ENCODE measurements around the gene NKD1.
A peak's percentile ranks its signal among the peaks of the same experiment; 100 is the strongest.

NKD1 gene

GRCh38 chr16:50678531-50678930 is 130.3 kb downstream of the NKD1 start:
- DNase-seq, result no peak

DNA sequence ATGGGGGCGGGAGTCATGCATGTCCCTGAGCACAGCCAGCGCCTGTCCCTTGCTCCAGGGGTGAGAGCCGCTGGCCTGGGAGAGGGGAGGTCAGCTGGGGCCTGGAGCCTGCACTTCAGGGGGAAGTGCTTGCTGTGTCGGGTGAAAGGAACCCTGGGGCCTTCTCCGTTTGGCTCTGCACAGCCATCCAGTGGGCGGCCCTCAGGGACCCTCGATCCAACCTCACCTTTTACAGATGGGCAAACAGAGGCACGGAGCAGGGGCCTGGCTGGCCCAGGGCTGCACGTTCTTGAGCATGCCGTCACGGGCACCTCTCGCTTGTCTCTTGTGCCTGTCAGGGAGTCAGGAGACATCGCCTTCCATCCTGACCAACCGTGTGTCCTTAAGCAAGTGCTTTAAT is 131.1 kb downstream of the NKD1 start:
- DNase-seq, result no peak

DNA sequence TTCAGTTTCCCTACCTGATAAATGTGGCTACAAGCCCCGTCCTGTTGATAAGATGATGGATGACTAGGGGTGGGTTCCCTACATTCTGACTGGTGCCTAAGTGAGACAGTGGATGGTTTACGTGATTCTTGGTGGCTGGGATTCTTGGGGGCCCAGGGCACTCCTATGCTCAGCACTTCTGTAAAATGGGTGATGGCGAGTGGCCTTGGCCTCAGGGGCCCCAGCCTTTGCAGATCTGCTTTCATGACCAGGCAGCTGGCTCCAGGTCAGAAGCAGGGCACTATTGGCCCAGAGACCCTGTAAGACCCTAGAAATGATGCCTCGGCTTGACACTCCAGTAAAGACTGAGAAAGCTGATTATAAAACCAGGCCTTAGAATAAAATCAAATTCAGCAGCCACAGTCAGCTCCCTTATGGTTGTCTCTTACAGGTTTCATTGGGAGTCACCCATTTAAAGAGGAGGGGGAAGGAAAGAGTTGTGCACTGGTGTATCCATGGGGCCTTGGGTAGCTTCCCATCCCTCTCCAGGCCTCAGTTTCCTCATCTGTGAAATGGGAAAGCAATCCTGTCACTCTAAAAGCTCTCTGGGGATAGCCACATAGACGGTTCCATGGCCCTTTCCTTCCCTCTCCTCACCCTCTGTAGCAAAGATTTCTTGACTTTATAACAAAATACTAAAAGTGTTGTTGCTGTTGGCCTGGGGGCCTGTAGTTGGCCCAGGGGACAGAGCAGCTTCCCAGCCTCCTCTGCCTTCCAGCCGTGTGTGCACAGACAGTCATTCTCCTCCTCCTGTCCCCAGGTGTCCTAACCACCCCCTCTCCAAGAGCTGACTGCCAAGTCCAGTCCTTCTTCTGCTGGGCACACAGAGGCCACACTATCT is 131.7 kb downstream of the NKD1 start:
- DNase-seq, result no peak

GRCh38 chr16:50680556-50680893 is 132.3 kb downstream of the NKD1 start:
- no peak for DNase-seq

- peak; percentile 58 for DNase-seq
Observed at GRCh38 chr16:50681021-50681885, 133.1 kb downstream of the NKD1 start, which contains the start of gene SNX20. Gene SNX20 (minus strand): TSS chr16:50681312. CDS start chr16:50677526, 3,786 bp downstream.

- no peak for DNase-seq
Observed at GRCh38 chr16:50683689-50684374, 135.6 kb downstream of the NKD1 start.

DNA sequence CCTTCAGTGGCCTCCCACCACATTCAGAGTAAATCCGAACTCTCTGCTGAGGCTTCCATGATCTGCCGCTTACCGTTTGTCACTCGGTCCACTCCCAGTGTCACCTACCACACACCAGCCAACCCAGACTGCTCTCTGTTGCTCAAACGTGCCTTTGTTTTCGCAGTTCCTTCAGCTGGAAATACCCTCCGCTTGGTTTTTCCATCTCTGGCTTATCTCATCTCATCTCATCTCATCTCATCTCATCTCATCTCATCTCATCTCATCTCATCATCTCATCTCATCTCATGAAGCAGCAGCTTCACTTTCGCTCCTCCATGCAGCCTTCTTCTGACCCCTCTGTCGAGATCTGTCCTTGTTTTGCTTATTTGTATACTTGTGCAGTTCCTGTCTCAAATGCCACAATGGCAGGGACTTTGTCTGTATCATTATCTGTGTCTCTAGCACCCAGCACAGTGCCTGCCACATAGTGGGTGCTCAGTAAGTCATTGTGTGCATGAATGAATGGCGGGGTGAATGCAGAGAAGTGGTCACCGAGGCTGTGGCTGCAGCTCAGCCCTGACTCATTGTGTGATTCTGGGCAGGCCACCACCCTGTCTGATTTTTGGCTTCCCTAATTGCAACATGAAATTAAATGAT is 136.7 kb downstream of the NKD1 start:
- DNase-seq, result peak; percentile 55

DNA sequence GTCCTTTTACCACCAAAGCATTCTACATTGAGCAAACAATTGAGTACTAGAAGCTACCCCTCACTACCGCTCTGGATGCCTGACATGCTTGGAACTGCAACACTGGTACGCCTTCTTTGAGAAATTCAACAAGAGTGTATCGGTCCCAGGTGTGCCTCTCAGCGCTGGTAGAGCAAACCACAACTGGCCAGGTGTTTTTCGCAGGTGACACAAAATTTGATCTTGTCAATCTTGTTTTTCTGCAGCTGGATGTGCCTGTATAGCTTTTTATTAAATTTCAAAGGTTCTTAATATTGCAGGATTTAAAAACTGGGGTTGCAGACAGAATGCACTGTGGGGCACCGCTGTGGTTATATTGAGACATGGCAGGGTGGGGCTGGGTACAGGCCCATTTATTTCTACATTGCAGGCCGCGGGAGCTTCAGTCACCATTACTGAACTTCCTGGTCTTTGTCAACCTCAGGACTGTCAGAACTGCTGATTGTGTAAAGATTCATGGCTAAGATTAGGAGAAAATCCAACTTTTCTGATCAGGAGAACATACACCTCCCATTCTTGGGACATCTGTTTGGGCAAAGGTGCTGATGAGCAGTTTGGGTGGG is 137.4 kb downstream of the NKD1 start:
- DNase-seq, result no peak

GRCh38 chr16:50688083-50688482 is 139.9 kb downstream of the NKD1 start:
- DNase-seq, result no peak

GRCh38 chr16:50688867-50689266 is 140.7 kb downstream of the NKD1 start:
- DNase-seq, result no peak

DNA sequence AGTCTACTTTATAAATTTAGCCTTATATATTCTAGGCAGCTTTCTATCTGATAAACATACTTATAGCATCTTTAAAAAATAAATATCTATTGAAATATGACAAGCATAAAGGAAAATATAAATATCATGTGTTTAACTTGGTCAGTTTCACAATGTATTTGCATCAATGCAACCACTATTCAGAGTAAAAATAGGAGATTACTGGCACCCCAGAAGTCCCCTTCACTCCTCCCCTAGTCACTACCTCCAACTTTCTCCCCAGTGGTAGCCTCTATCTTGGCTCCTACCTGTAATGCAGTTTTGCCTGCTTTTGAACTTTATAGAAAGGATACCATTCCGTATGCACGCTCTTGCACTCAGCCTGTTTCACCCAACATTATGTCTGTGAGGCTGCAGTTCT is 142.0 kb downstream of the NKD1 start:
- DNase-seq, result no peak

- no peak for DNase-seq
Observed at GRCh38 chr16:50692644-50692998, 144.4 kb downstream of the NKD1 start.

- peak; percentile 48 for DNase-seq
Observed at GRCh38 chr16:50692999-50693781, 145.0 kb downstream of the NKD1 start, which contains the start of gene NOD2. Gene NOD2 (plus strand): TSS chr16:50693606. CDS start chr16:50699496, 5,890 bp downstream.

DNA sequence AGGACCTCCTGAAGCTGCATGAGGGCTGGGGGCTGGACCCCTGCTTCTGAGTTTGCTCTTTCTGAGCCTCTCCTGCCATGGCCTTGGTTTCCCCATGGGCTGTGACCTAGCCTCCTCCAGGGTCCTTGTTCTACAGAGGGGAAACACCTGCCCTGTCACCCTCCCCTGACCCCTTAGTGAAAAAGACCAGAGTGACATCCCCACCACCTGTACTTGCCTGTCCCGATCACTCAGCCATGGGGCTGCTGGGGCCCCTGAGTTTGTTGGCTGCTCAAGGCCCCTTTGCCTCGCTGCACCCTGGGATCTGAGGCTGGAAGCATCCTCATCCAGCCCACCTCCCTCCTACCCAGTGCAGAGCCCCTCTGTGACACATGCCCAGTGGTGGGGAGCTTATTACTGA is 146.0 kb downstream of the NKD1 start:
- no peak for DNase-seq

DNA sequence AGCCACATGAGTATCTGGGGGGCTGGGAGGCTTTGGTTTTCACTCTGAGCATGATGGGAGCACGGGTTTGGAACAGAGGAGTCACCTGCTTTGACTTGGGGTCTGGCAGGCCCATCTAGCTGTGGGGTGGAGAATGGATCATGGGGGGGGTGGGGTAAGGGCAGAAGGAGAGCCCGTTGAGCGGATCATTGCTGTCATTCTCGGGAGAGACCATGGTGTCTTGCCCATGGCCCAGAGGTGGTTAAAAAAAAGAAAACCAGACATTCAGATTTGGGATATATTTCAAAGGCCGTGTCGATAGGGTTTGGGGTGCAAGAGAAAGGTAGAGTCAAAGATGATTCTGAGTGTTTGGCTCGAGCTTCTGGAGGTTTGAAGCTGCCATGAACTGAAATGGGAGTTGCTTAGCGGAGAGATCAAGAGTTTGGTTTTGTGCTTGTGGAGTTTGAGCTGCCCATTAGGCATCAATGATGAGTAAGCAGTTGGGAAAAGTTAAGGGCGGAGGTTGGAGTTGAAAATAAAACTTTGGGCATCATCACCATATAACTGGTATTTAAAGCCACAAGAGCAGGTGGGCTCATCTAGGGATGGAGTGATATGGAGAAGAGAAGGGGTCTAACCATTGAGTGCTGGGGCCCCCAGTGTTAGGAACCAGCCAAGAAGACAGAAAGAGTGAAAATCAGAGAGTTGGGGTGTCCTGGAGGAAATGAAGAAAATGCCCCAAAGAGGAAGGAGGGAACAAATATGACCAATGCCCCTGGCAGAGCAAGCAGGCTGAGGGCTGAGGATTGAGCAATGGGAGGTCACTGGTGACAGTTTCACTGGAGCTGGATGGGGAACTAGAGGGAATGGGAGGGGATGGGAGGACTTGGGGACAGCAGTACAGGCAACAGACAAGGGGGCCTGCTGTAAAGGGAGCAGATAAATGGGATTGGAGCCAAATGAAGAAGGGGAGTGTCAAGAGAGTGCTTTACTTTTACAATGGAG is 147.1 kb downstream of the NKD1 start:
- DNase-seq, result no peak

DNA sequence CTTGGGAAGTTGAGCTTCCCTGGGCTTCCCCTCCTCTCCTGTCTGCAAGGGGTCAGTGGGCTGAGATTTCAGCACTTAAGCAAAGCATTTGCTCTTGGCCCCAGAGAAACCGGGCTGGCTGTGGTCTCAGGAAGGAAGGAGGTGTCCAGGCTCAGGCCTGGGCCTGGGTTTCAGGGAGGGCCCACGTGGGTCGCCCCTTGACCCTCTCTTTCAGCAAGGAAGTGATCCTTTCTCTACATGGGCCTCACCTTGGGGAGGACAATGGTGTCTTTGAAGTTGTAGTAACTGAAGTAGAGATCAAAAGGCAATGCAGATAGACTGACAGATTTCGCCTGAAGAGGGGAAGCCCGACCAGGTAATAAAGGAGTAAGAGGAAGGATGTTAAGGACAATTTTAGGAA is 147.9 kb downstream of the NKD1 start:
- DNase-seq, result no peak

- DNase-seq, result no peak
Observed at GRCh38 chr16:50696575-50697420, 148.6 kb downstream of the NKD1 start.

DNA sequence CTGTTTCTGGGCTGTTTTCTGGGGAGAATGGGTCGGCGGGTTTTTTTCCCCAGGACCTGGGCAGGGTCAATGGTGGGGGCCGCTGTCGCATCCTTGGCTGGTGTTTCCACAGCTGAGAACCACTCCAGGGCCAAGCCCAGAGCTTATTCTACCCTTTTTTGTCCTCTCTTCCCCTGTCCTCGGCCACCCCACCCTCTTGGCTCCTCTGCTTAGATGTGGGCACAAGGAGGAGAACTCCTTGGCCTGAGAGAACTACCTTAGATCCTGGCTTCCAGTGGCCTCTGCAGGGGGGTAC is 149.2 kb downstream of the NKD1 start:
- DNase-seq, result no peak

Data from activated naive CD4-positive, alpha-beta T cell treated with anti-CD3 and anti-CD28 coated beads, Interleukin-2, amount 50 U/mL, for 16 hours (primary cell).